ENCODE results near the gene SRSF9.
"Not testable (repeated sequence)": the region's sequence is repeated elsewhere in the genome, so short reads cannot be mapped to it uniquely, and the experiment has no call there.

The SRSF9 gene

GRCh38 chr12:120453060-120453750 is 16.3 kb downstream of the SRSF9 start:
- no peak for TF ChIP-seq CTCF (IDR thresholded peaks at IDR 0.05; ENCODE audit: extremely low read depth, insufficient read depth, missing control alignments)
- in situ Hi-C loops (cut with MboI; ENCODE audit: low pct_unique_long_range_greater_than_20kb, low sequenced_read_pairs, unreplicated experiment): no loop called here
- DNase-seq (ENCODE audit: low spot score): no peak

- in situ Hi-C loops (cut with MboI; ENCODE audit: low pct_unique_long_range_greater_than_20kb, low sequenced_read_pairs, unreplicated experiment); DNase-seq (ENCODE audit: low spot score): not testable (repeated sequence)
Observed at GRCh38 chr12:120452524-120452923, 17.0 kb downstream of the SRSF9 start.

GRCh38 chr12:120447992-120448391 is 21.6 kb downstream of the SRSF9 start:
- no peak for DNase-seq (ENCODE audit: low spot score)
- in situ Hi-C loops (cut with MboI; ENCODE audit: low pct_unique_long_range_greater_than_20kb, low sequenced_read_pairs, unreplicated experiment): no loop called here
- no peak for TF ChIP-seq CTCF (IDR thresholded peaks at IDR 0.05; ENCODE audit: extremely low read depth, insufficient read depth, missing control alignments)

GRCh38 chr12:120446844-120447178 is 22.7 kb downstream of the SRSF9 start:
- in situ Hi-C loops (cut with MboI; ENCODE audit: low pct_unique_long_range_greater_than_20kb, low sequenced_read_pairs, unreplicated experiment): not testable (repeated sequence)

GRCh38 chr12:120445911-120446843 is 23.4 kb downstream of the SRSF9 start, which contains the start of the genes GATC and TRIAP1:
Gene GATC, plus strand, starts transcription at chr12:120446444. Its CDS starts 37 bp downstream, at chr12:120446481.
Gene TRIAP1, minus strand, starts transcription at chr12:120446384. Its CDS starts 12 bp downstream, at chr12:120446372.
- DNase-seq (ENCODE audit: low spot score): peak; percentile 84
- TF ChIP-seq CTCF (IDR thresholded peaks at IDR 0.05; ENCODE audit: extremely low read depth, insufficient read depth, missing control alignments): no peak
- in situ Hi-C loops (cut with MboI; ENCODE audit: low pct_unique_long_range_greater_than_20kb, low sequenced_read_pairs, unreplicated experiment): no loop called here

More at GRCh38 chr12:120446844-120447178, 22.7 kb downstream of the SRSF9 start:
- not testable (repeated sequence) for DNase-seq (ENCODE audit: low spot score)

- in situ Hi-C loops (cut with MboI; ENCODE audit: low pct_unique_long_range_greater_than_20kb, low sequenced_read_pairs, unreplicated experiment): no loop called here
- DNase-seq (ENCODE audit: low spot score): no peak
Observed at GRCh38 chr12:120444676-120445075, 24.9 kb downstream of the SRSF9 start.

More at GRCh38 chr12:120444676-120445075, 24.9 kb downstream of the SRSF9 start:
- TF ChIP-seq CTCF (IDR thresholded peaks at IDR 0.05; ENCODE audit: extremely low read depth, insufficient read depth, missing control alignments): no peak

Measured in GM13977 (cell line).